Esophagus mucosa (tissue), 1 donor: ENCODE measurements around the gene CCDC171. TPM values are rescaled to one million over a fixed set of nuclear protein-coding genes. Genes with fewer than 3 reads are reported as not detected.
A peak's percentile ranks its signal among the peaks of the same experiment; 100 is the strongest.
"Not testable (repeated sequence)": the region's sequence is repeated elsewhere in the genome, so short reads cannot be mapped to it uniquely, and the experiment has no call there.

Experiments used
- ATAC-seq: fragments of 200-7000 bp; cut with Tn5 transposase; one replicate; pipeline ENCODE4 v1.9.1; 2020
- total RNA-seq: library from RNA; stranded (reverse); gene quantifications from one replicate; pipeline ENCODE4 v1.2.4, GENCODE V29; 2023
- donor health status: DM: yes; HTN: yes; CAD: no.

Gene CCDC171
- total RNA-seq, 1 donor from 2014 or later, result 1.4 TPM

- no peak for ATAC-seq
Observed at GRCh38 chr9:15697446-15697851, 144.6 kb downstream of the CCDC171 start.

- ATAC-seq, result not testable (repeated sequence)
Observed at GRCh38 chr9:15699876-15700559, 147.2 kb downstream of the CCDC171 start.

GRCh38 chr9:15707000-15707399 is 154.2 kb downstream of the CCDC171 start:
- no peak for ATAC-seq

- ATAC-seq, result no peak
Observed at GRCh38 chr9:15711531-15711930, 158.7 kb downstream of the CCDC171 start.

GRCh38 chr9:15711931-15712330 is 159.1 kb downstream of the CCDC171 start:
- ATAC-seq, result no peak

- no peak for ATAC-seq
Observed at GRCh38 chr9:15714746-15715145, 161.9 kb downstream of the CCDC171 start.

- ATAC-seq, result no peak
Observed at GRCh38 chr9:15717290-15717967, 164.6 kb downstream of the CCDC171 start.

GRCh38 chr9:15718423-15718822 is 165.6 kb downstream of the CCDC171 start:
- ATAC-seq, result no peak

- ATAC-seq, result no peak
Observed at GRCh38 chr9:15720861-15721260, 168.0 kb downstream of the CCDC171 start.

GRCh38 chr9:15722888-15723287 is 170.0 kb downstream of the CCDC171 start:
- no peak for ATAC-seq

- ATAC-seq, result no peak
Observed at GRCh38 chr9:15724016-15724415, 171.2 kb downstream of the CCDC171 start.

- ATAC-seq, result no peak
Observed at GRCh38 chr9:15724612-15725011, 171.8 kb downstream of the CCDC171 start.

GRCh38 chr9:15725953-15726352 is 173.1 kb downstream of the CCDC171 start:
- ATAC-seq, result peak; percentile 76

GRCh38 chr9:15729507-15729906 is 176.7 kb downstream of the CCDC171 start:
- no peak for ATAC-seq

- ATAC-seq, result peak; percentile 89
Observed at GRCh38 chr9:15735083-15735857, 182.4 kb downstream of the CCDC171 start.

- ATAC-seq, result no peak
Observed at GRCh38 chr9:15736569-15736968, 183.7 kb downstream of the CCDC171 start.

GRCh38 chr9:15738011-15738410 is 185.2 kb downstream of the CCDC171 start:
- no peak for ATAC-seq

- no peak for ATAC-seq
Observed at GRCh38 chr9:15741015-15741414, 188.2 kb downstream of the CCDC171 start.

- no peak for ATAC-seq
Observed at GRCh38 chr9:15743512-15743911, 190.7 kb downstream of the CCDC171 start.

- ATAC-seq, result no peak
Observed at GRCh38 chr9:15744196-15744595, 191.4 kb downstream of the CCDC171 start.

- ATAC-seq, result no peak
Observed at GRCh38 chr9:15746905-15747304, 194.1 kb downstream of the CCDC171 start.

- no peak for ATAC-seq
Observed at GRCh38 chr9:15755660-15756059, 202.8 kb downstream of the CCDC171 start.

GRCh38 chr9:15761551-15761950 is 208.7 kb downstream of the CCDC171 start:
- ATAC-seq, result no peak

GRCh38 chr9:15763371-15763770 is 210.5 kb downstream of the CCDC171 start:
- ATAC-seq, result no peak
